HepG2 (cell line): ENCODE measurements around the gene UBE3D. TPM values are rescaled to one million over a fixed set of nuclear protein-coding genes. Genes with fewer than 3 reads are reported as not detected.

ENCODE experiments used
- ATAC-seq: fragments of 200-7000 bp; cut with Tn5 transposase; 3 replicates; pipeline ENCODE4 v1.9.1; 2020; ENCODE audit warnings: mild to moderate bottlenecking, moderate library complexity
- BruUV-seq: library from RNA; stranded (reverse); fragments of 400-500 nt; replicated peaks from 2 replicates; lab custom pipeline; 2021; lab: Mats Ljungman, UMichigan
- CTCF ChIA-PET: fragments of 300-600 bp; formaldehyde crosslinking; extraction: SDS; loops from one replicate; lab custom pipeline; 2021; ENCODE audit warnings: low total read pairs, inconsistent platforms, low intra/inter-chr PET ratio; lab: Yijun Ruan, JAX
- POLR2A ChIA-PET: fragments of 350-600 bp; sonication (Branson Sonifier 250); formaldehyde crosslinking; loops from one replicate; lab custom pipeline; 2020; ENCODE audit warnings: antibody characterized with exemption, inconsistent platforms; lab: Yijun Ruan, JAX
- DNase-seq: peaks from one replicate; pipeline ENCODE4 v3.0.0-alpha.2; 2015; ENCODE audit warnings: low spot score
- FAIRE-seq: peaks from 3 replicates; lab custom pipeline; 2011; peaks lifted over from hg19 to GRCh38; lab: Jason Lieb, UNC
- H2AFZ ChIP-seq: one replicate; pipeline ENCODE4 v1.6.1; 2011; ENCODE audit warnings: low read length, inconsistent platforms
- H3K27ac ChIP-seq: fragments of 300-600 bp; 3 replicates; pipeline ENCODE4 v1.8.0; 2011; ENCODE audit warnings: mixed run types, mild to moderate bottlenecking, mixed read lengths, low read length, inconsistent platforms; ENCODE audit not compliant: insufficient read depth; ENCODE audit errors: extremely low read length
- H3K27me3 ChIP-seq, 2 experiments: fragments of 200-600 bp in 1 of 2; 2 replicates in 1 of 2; 3 replicates in 1 of 2; pipeline versions ENCODE4 v1.6.0 to v1.8.0; 2011; ENCODE audit warnings: low read length in 2 of 2, mild to moderate bottlenecking in 2 of 2, moderate library complexity in 2 of 2, inconsistent platforms in 1 of 2; ENCODE audit not compliant: insufficient read depth in 2 of 2, control insufficient read depth in 1 of 2
- H3K36me3 ChIP-seq, 2 experiments: fragments of 200-600 bp in 1 of 2; replicated peaks in 1 of 2; 2 replicates in 1 of 2; 3 replicates in 1 of 2; pipeline versions ENCODE4 v1.5.1 to v1.8.0; 2011; ENCODE audit warnings: low read length in 2 of 2, inconsistent platforms in 1 of 2; ENCODE audit not compliant: insufficient read depth in 2 of 2, control insufficient read depth in 1 of 2
- H3K4me1 ChIP-seq: 2 replicates; pipeline ENCODE4 v1.5.1; 2012; ENCODE audit warnings: low read length, inconsistent platforms; ENCODE audit not compliant: insufficient read depth
- H3K4me2 ChIP-seq: 2 replicates; pipeline ENCODE4 v1.6.0; 2011; ENCODE audit warnings: low read depth, low read length, inconsistent platforms
- H3K4me3 ChIP-seq, 3 experiments: fragments of 200-600 bp in 1 of 3; sonication (generic), shearing (Covaris generic) in 1 of 3; replicated peaks in 1 of 3; 2 replicates each; pipeline ENCODE4 v1.5.1; 2011 to 2016; ENCODE audit warnings: low read length in 3 of 3, inconsistent platforms in 2 of 3, low read depth in 2 of 3, mild to moderate bottlenecking in 2 of 3, control low read depth in 1 of 3, mixed read lengths in 1 of 3; ENCODE audit not compliant: insufficient read depth in 1 of 3
- H3K79me2 ChIP-seq: one replicate; pipeline ENCODE4 v1.6.1; 2011; ENCODE audit warnings: low read length, inconsistent platforms; ENCODE audit not compliant: insufficient read depth
- H3K9ac ChIP-seq: 2 replicates; pipeline ENCODE4 v1.6.0; 2011; ENCODE audit warnings: mild to moderate bottlenecking, low read depth, low read length, inconsistent platforms; ENCODE audit not compliant: insufficient read depth
- H3K9me3 ChIP-seq: 2 replicates; pipeline ENCODE4 v1.5.1; 2012; ENCODE audit warnings: mild to moderate bottlenecking, low read length
- H4K20me1 ChIP-seq: 2 replicates; pipeline ENCODE4 v1.6.0; 2011; ENCODE audit warnings: inconsistent platforms, mild to moderate bottlenecking, low read length, moderate library complexity; ENCODE audit not compliant: insufficient read depth
- ARHGAP35 ChIP-seq: sonication (generic); formaldehyde crosslinking; IDR thresholded peaks from 2 replicates; pipeline ENCODE4 v1.9.0; 2022; ENCODE audit warnings: mild to moderate bottlenecking, inconsistent platforms, moderate library complexity, missing genetic modification reagents, borderline replicate concordance
- KLF9 ChIP-seq: IDR thresholded peaks from 2 replicates; pipeline ENCODE4 v1.6.1; 2016; ENCODE audit warnings: low read depth
- MYC ChIP-seq: sonication (generic); formaldehyde crosslinking; IDR thresholded peaks from 2 replicates; pipeline ENCODE4 v1.9.0; 2021; ENCODE audit warnings: missing genetic modification reagents, borderline replicate concordance
- REXO4 ChIP-seq: sonication (generic); formaldehyde crosslinking; IDR thresholded peaks from 2 replicates; pipeline ENCODE4 v1.8.0; 2022; ENCODE audit warnings: missing genetic modification reagents, mild to moderate bottlenecking, borderline replicate concordance
- SNAPC2 ChIP-seq: sonication (generic); formaldehyde crosslinking; IDR thresholded peaks from 2 replicates; pipeline ENCODE4 v1.8.1; 2022; ENCODE audit warnings: mild to moderate bottlenecking, missing genetic modification reagents
- SNRNP70 ChIP-seq: fragments of 200-400 bp; formaldehyde crosslinking; IDR thresholded peaks from 2 replicates; pipeline ENCODE4 v1.6.1; 2017; ENCODE audit warnings: mild to moderate bottlenecking, low read depth, low read length, moderate library complexity
- ZNF274 ChIP-seq: sonication (generic); formaldehyde crosslinking; IDR thresholded peaks from 2 replicates; pipeline ENCODE4 v1.5.1; 2020; ENCODE audit warnings: mild to moderate bottlenecking, missing genetic modification reagents
- ZNF468 ChIP-seq: sonication (generic); formaldehyde crosslinking; IDR thresholded peaks from 2 replicates; pipeline ENCODE4 v1.8.0; 2022; ENCODE audit warnings: mild to moderate bottlenecking, moderate library complexity, missing genetic modification reagents
- ZNF577 ChIP-seq: sonication (generic); formaldehyde crosslinking; IDR thresholded peaks from 2 replicates; pipeline ENCODE4 v1.4.0; 2020; ENCODE audit warnings: mild to moderate bottlenecking, low read depth, missing genetic modification reagents, borderline replicate concordance
- ZNF616 ChIP-seq: sonication (generic); formaldehyde crosslinking; IDR thresholded peaks from 2 replicates; pipeline ENCODE4 v1.5.0; 2020; ENCODE audit warnings: low read depth, mild to moderate bottlenecking, missing genetic modification reagents
- ZNF839 ChIP-seq: sonication (generic); formaldehyde crosslinking; IDR thresholded peaks from 2 replicates; pipeline ENCODE4 v1.4.0; 2020; ENCODE audit warnings: missing genetic modification reagents, mild to moderate bottlenecking, borderline replicate concordance
- ZSCAN31 ChIP-seq: sonication (generic); formaldehyde crosslinking; IDR thresholded peaks from 2 replicates; pipeline ENCODE4 v1.5.0; 2020; ENCODE audit warnings: low read depth, mild to moderate bottlenecking, missing genetic modification reagents
- WGBS: methylation state at CpG from one replicate; pipeline ENCODE4 v1.1.6; 2017; ENCODE audit warnings: low lambda C conversion rate; 5-methylcytosine and 5-hydroxymethylcytosine counted together
- in situ Hi-C: cut with HindIII; loops from 2 replicates; pipeline ENCODE4 v1.10.0; 2017; ENCODE audit warnings: low pct_unique_long_range_greater_than_20kb; ENCODE audit not compliant: extremely low pct_ligation_motif_present
- intact Hi-C: fragments of 100-400 bp; cut with micrococcal nuclease; formaldehyde crosslinking; loops from one replicate; pipeline ENCODE4 v1.10.0; 2022; ENCODE audit not compliant: unreplicated experiment
- polyA plus RNA-seq, 8 experiments: library from polyadenylated mRNA; depleted of rRNA in 3 of 8; stranded (reverse) in 7 of 8; unstranded in 1 of 8; fragments of >200 nt; fragmentation: Illumina TruSeq in 4 of 8; extraction: Trizol in 4 of 8; gene quantifications; 2 replicates each; pipeline versions ENCODE4 v1.2.1 to v1.2.3, GENCODE V29; 2011 to 2016; ENCODE audit warnings: low read depth in 4 of 8, missing spikeins in 1 of 8, mixed read lengths in 1 of 8; ENCODE audit not compliant: insufficient read depth in 1 of 8
- total RNA-seq, 5 experiments: library from RNA; depleted of rRNA; stranded (reverse); fragments of >200 nt; fragmentation: Illumina TruSeq; extraction: Trizol; gene quantifications; 2 replicates each; pipeline ENCODE4 v1.2.3, GENCODE V29; 2016; ENCODE audit warnings: low read depth in 1 of 5
- TF ChIP-seq, protein P1 (sequence below): IDR thresholded peaks from 2 replicates; pipeline ENCODE4 v1.6.1; 2016

UBE3D gene
- total and polyA plus RNA-seq, 2 of the 13 experiments (the other 11 are each of a cell fraction or from before 2014, with no cell fraction given), result 5.1 to 11.4 TPM

- no peak for ATAC-seq
- CTCF ChIA-PET, result no interaction called here
Observed at GRCh38 chr6:82917346-82918064, 148.1 kb downstream of the UBE3D start.

More at GRCh38 chr6:82917346-82918064, 148.1 kb downstream of the UBE3D start:
- POLR2A ChIA-PET, result no interaction called here
- DNase-seq, result no peak
- Histone ChIP-seq H4K20me1 (no peaks in the 10 kb centered on the region), H3K9me3 (no peaks in the 10 kb centered on the region), H3K9ac (no peak overlapping the region), H3K4me3 (no peak overlapping the region), H3K4me2 (no peak overlapping the region), H3K79me2 (no peaks in the 10 kb centered on the region)
- no TSS peak for BruUV-seq
- no peak for TF ChIP-seq ZSCAN31 (CRISPR knock-in tag)
- no peak for TF ChIP-seq REXO4
- no peak for TF ChIP-seq SNRNP70
- no peak for TF ChIP-seq ZNF839 (CRISPR knock-in tag)
- TF ChIP-seq, protein P1, sequence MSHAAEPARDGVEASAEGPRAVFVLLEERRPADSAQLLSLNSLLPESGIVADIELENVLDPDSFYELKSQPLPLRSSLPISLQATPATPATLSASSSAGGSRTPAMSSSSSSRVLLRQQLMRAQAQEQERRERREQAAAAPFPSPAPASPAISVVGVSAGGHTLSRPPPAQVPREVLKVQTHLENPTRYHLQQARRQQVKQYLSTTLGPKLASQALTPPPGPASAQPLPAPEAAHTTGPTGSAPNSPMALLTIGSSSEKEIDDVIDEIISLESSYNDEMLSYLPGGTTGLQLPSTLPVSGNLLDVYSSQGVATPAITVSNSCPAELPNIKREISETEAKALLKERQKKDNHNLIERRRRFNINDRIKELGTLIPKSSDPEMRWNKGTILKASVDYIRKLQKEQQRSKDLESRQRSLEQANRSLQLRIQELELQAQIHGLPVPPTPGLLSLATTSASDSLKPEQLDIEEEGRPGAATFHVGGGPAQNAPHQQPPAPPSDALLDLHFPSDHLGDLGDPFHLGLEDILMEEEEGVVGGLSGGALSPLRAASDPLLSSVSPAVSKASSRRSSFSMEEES (CRISPR knock-in tag), result no peak
- TF ChIP-seq ARHGAP35 (CRISPR knock-in tag), result no peak
- no peak for TF ChIP-seq ZNF577 (CRISPR knock-in tag)
- no peak for TF ChIP-seq ZNF274 (CRISPR knock-in tag)
- TF ChIP-seq MYC (CRISPR knock-in tag), result no peak
- no peak for TF ChIP-seq KLF9
- no peak for TF ChIP-seq ZNF468 (CRISPR knock-in tag)
- TF ChIP-seq SNAPC2, result no peak
- TF ChIP-seq ZNF616 (CRISPR knock-in tag), result no peak
- TF ChIP-seq, all 625 proteins: peak for 0
- H3K27ac ChIP-seq, result no peak overlapping the region
- WGBS, result 84% methylated on average over 6 of the region's 6 CpGs
- no peak for FAIRE-seq
- no peaks in the 10 kb centered on the region for H3K36me3 ChIP-seq
- intact Hi-C loops, result no loop called here
- no peaks in the 10 kb centered on the region for H3K4me1 ChIP-seq
- in situ Hi-C loops, result no loop called here
- H3K27me3 ChIP-seq, result no peaks in the 10 kb centered on the region
- no peak overlapping the region for H2AFZ ChIP-seq
